HG03025 (cell line): ENCODE results near the gene AQP9.

ENCODE experiments used
- ATAC-seq: cut with Tn5 transposase; IDR thresholded peaks from one replicate; pipeline ENCODE4 v1.9.1; 2021; ENCODE audit warnings: mild to moderate bottlenecking, moderate library complexity; ENCODE audit not compliant: unreplicated experiment, low FRiP score

Gene AQP9

DNA sequence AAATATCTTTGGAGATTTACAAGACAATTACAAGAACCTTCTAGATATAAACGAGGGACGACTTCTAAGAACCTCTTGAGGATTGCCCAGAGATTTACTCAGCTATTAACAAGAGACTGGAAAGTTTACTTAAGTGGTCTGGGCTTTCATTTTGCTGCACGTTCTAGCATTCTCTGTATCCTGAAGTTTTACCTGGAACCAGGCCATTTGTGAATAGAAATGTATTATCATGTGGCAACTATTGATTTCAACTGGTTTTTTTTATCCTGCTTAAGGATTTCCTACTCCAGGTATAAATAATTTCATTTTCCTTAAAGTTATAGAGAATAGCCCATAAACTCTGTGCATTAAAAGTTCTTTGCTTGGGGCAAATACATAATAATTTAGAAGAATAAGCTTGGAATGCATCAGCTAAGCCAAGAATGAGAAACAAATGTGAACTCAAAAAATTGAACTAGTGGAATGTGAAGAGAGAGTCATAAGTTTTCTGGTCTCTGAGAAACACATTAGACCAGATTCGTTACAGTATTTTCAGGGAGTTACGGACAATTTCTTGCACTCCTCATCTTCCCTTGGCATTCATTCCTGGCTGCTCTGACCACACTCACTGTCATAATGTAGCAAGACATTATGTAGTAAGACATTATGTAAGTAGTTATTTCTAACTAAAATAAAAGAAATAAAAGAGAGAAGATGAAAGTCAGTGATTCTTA is 1.3 kb downstream of the AQP9 start:
- no peak for ATAC-seq

DNA sequence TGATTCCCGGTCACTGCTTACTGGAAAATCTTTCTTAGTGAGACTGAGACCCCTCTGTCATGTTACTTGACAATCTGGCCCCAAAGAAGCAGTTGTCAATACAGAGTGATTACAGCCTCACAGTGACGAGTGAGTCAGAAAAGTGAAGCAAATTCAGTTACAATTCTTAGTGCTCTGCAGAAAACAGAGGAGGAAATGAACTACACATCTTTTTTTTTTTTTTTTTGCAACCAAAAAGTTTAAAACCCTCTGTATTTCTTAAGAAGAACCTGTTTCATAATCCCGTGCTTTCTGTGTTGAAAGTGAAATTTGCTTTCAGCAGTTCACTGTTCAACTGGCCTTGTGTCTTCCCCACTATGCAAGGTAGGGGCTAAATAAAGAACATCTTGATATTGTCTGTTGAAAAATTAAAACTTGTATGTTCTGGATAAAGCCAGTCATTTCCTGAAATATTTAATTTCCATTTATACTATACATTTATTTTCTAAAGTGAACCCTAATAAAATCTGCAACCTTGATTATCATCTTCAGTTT is 1.9 kb downstream of the AQP9 start:
- ATAC-seq: no peak

DNA sequence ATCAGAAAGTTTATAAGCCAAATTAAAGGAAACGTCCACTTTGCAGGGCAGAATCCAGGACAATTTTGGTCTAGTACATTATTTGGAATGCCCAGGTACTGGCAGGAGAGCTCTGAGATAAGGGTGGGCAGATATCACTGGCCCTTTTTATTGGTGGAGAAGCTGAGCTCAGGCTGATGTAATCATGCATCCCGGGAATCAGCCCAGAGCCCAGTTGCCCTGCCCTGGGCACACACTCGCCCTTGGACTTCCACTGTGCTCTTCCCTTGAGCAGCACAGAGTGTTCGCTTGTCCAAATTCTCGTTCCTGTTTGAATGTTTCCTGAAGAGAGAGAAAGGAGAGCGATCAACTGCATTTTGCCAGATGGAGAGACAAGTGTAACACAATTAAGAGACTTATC is 3.7 kb downstream of the AQP9 start:
- no peak for ATAC-seq

DNA sequence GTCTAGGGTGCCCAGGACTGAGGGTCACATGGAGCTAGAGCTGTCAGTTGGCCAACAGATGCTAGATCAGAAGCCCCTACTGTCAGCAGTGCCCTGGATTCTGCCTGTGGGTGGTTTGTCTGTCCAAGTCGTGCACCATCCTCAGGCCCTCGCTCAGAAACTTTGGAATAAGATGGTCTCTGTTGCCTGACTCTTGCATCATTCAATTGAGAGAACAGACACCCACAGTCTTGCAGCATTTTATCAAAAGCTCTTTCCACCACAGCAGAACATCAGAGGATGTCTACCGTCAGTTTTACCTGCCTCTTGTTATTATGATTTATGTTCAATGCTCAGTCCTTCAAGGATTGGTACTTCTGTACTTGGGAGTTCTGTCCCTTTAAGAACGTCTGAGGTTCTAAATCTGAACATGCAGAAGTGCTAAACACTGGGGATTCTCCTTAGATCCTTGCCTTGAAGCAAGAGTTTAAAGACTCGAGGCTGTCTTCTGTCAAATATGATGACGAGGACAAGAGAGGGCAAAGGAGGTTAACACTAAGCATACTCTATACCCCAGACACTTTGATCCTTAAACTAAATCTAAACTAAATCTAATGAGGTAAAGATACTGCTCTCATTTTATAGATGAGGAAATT is 4.8 kb downstream of the AQP9 start:
- ATAC-seq: no peak

DNA sequence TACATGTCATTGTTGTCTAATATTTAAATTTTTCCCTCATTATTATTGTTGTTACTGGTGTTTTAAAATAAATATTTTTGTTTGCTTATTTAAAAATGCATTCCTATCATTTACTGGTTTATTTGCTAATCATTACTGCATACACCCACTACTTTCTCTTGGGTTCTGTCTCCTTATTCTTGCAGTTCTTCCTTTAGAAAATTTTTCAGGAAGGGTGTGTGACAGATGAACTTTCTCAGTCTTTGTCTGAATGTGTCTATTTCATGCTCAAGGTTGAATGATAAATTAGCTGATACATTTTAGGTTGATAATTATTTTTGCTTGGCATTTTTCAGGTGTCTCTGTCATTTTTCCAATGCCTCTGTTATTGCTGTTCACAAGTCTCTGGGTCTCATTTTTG is 7.4 kb downstream of the AQP9 start:
- ATAC-seq: no peak

DNA sequence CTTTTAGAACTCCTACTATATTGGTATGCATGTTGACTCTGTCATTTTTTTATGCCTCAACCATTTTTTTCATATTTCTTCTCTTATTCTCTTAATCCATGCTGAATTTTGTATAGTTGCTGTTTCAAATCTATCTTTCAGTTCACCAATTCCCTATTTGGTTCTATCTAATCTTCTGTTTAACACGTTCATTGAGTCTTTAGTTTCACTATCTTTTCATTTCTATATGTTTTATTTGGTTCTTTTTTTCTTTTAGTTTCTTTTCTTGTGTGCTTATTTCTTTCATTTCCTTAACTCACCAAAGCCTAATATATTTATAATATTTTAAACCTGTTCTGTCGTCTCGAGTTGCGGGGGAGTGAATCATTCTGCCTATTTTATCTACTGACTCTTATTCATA is 8.0 kb downstream of the AQP9 start:
- ATAC-seq: no peak

DNA sequence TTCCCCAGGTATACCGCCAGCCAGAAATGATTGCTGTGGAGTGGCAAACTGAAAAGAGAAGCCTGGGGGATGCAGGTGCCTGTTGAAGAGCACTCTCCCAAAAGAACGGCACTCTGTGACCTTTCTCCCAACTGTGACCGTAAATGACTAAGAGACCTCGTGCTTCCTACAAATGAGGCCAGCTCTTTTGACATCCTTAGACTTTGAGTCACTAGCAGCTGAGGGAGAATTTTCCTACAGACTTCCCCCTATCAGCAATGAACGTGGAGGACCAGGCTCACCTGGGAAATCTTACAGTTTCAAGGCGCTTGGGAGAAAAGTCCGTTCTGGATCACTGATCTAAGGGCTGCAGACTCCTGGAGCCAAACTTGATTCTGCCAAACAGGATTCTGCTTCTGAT is 8.6 kb downstream of the AQP9 start:
- ATAC-seq: no peak

DNA sequence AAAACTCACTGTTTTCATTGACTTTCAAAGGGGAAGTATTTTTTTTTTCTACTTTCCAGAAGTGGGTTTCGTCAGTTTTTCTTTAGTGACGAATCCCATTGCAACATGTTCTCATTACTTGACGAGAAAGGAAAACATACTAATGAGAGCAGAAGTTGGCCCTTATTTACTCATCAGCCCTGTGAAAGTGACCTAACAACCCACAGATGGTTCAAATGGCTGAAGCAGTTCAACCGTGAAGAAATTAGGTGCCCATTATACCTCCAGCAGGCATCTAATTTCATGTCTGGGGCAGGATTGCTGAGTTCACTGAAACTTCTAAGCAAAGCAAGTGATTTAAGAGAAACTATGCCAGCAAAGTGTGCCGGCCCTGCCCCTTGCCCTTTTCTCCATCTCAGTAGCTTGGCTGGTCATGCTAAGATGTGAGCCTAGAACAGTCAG is 9.0 kb downstream of the AQP9 start:
- ATAC-seq: no peak

DNA sequence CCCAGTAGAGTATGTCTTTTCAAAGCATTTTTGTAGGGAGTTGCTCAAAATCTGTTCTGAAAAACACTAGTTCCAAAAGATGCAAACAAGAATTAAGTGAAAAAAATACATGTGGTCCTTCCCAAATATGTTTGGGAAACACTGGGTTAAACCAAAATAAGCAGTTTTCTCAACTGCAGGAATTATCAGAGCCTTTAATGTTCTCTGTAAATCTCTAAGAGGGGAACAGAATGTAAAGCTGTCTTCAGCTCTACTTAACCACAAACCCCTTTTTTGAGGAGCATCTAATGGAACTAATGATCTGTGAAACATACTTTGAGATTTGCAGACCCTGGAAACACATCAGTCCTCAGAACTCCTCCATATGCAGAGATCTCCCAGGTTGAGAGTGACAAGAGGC is 9.9 kb downstream of the AQP9 start:
- no peak for ATAC-seq

DNA sequence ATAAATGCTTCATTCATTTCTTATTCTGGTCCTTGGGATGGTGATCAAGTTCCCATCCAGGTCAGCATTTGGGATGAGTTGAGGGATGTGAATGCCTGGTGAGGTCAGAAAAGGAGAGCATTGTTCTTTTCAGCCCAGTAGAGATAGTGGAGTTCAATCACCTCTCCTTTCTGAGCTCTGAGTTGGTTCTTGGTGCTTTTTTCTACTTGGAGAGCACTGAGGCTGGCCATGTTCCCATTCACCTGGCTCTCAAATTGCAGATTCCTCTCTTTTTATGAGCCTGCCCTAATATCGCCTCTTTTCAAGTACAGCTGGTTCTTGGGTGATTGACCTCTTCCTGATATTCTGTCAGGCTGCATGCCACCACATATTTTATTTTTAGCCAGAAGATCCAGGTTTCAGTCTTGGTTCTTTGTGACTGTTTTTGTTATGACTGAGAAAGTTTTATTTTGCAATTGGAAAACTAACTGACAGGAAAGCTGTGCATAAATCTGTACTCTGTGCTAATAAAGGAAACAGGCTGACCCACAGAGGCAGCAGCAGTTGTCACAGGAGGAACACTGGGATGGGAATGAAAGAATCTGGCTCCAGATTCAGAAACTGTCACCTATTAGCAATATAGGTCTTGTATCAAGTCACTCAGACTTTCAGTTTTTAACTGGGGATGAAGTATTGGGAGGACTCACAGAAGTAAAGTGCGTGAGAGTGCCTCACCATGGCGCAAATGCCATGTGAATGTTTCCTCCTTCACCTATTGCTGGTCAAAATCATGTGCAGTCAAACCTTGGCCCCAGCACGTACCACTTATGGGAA is 10.7 kb downstream of the AQP9 start:
- no peak for ATAC-seq

DNA sequence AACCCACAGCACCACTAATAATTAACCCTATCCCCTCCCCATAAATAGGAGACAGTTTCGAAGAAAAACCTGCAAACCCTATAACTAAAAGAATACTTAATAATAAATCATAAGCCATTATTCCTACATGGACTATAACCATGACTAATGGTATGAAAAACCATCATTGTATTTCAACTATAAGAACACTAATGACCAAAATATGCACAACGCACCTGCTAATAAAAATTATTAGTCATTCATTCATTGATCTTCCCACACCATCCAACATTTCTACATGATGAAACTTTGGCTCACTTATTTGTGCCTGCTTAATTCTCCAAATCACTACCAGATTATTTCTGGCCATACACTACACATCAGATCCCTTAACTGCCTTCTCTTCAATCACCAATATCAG is 16.6 kb downstream of the AQP9 start:
- no peak for ATAC-seq

DNA sequence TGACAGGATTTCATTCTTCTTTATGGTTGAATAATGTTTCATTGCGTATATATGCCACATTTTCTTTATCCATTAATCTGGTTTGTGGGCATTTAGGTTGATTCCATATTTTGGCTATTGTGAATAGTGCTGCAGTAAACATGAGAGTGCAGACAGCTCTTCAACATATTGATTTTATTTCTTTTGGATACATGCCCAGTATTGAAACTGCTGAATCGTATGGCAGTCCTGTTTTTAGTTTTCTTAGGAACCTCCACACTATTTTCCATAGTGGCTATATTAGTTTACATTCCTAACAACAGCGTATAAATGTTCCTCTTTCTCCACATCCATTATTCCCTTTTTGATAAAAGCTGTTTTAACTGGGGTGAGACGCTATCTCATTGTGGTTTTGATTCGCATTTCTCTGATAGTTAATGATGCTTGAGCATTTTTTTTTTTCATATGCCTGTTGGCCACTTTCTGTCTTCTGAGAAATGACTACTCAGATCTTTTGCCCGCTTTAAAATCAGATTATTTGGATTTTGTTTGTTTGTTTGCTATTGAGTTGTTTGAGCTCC is 21.7 kb downstream of the AQP9 start:
- ATAC-seq: no peak

DNA sequence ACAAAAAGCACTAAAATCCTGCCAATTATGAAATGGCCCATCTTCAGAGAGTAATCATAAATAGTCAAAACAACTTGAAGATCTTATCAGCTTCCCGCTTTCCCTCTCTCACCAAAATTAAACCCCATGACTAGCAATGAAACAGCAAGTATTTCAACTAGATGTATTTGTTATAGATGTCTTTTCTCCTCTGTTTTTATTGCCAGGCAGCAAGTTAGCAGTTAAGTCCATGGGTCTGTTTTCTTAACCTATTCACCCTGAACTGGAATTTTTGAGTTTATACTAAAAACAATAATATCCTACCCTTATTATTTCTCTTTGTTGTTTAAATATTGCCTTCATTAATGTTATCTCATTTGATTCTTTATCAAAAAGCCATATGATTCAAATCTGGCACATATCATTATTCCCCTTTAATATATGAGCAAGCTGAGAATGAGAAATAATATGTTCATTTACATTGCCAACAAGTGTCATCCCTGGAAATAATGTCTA is 23.3 kb downstream of the AQP9 start:
- ATAC-seq: no peak

DNA sequence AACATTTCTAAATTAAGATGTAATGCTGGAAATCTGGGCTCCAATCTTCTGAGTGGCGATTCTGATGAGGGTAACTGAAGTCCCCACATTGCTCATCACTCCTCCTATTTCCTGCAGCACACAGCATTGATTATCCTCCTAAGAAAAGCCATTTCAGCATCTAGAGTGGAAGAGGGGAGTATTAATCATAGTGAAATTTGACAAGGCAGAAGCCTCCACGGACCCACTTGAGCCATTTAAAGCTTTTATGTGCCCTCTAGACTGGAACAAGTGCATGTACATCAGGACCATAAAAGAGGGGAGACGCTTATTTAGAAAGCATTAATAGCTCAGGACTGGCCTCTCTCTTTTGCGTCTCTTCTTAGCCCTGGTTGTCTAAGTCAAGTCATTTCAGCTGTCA is 25.8 kb downstream of the AQP9 start:
- ATAC-seq: no peak

DNA sequence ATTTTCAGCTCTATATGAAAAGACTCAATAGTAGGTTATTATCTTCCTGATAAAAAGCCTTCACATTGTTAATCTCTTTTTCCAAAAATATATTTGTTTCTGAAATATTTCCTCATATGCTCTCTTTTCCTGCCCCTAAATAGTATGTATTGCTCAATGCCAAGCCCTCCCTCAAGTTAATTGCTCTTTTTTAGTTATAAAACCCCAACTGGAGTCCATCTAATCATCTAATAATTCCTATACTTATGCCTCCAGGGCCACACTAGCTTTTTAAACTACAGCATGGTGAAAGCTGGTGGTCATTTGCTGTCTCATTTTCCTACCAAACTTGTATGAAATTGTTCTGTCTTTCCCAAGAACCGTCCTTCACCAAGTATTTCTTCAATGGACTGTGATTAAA is 26.7 kb downstream of the AQP9 start:
- ATAC-seq: no peak

DNA sequence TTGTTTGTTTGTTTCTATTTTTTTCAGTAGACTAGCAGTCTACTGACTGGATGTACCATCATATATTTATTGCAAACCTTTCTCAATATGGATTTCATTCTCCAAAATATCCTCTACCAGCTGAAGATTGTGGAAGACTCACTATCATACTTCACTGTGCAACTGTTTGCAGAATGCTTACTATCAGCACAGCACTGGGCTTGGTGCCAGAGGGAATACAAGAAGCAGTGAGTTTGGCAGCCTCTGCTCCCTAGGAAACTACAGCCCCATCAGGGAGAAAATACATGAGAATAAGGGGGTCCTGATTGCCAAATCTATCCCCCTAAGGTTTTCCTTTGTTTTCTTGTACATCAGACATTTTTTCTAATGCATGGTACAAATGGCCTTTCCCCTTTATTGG is 27.5 kb downstream of the AQP9 start:
- ATAC-seq: no peak

DNA sequence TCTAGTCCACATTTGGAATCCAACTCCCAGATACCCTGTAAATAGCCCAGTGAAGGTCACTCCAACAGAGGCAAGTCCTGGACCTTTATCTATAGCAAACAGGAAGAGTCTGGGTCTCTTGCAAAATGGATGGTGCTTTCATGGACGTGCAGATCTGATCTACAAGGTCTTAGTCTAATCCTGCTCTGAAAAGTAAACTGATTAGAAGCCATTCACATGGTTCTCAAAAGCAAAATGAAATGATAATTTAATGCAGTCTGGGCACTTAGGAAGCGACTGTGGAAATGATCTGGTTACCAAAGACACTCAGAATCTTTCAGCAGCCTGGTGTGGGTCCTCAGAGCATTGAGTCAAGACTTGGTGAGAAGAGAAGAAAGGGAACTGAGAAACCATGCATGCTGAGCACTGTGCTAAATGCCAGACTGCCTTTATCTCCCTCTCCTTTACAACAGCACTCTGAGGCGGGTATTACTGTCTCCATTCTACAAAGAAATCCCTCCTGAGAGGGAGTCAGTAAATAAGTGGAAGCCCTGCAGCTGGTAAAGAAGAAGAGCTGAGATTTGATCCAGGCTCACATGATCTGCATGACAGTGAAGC is 29.0 kb downstream of the AQP9 start:
- ATAC-seq: peak; percentile 47

DNA sequence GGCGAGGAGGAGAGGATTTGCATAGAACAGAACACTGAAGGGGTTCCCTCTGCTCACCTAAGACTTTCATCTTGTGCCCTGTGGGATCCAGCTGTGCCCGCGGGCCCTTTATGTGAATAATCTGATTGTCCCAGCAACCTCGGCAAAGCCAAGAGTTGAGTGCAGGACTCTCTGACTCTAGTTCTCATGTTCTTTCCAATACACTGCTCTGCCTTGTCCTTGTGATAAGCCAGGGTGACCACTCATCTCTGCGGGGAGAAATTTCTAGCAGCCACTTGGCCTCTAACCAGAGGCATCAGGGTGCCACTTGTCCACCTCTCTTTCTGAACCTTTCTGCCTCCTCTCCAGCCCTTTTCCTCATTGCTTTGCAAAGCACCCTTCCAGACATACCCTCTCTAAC is 31.8 kb downstream of the AQP9 start:
- no peak for ATAC-seq

DNA sequence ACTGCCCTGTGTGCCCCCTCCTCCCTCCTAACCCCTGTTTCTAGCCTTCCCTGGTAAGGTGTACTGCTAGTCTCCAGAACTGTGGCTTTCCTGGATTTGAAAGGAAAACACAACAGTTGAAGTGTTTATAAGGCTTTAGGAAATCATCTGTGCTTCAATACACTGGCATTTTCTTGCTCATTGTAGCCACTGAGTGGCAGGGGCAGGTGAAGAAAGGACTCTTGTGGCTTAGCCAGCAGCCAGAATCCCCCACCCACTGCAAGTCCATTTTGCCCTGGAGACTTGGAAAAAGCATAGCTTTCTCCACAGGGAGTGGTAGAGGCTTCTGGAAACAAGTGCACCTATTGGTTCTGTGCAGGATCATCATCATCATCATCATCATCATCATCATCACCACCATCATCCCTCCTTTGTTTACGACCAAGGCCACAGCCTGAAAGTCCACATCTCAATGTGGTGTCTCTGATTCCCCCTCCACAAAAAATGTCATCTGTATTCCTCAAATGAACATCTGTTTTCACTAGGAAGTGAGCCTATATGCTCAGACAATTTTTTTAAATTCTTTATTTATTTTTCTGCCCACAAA is 33.4 kb downstream of the AQP9 start:
- no peak for ATAC-seq

DNA sequence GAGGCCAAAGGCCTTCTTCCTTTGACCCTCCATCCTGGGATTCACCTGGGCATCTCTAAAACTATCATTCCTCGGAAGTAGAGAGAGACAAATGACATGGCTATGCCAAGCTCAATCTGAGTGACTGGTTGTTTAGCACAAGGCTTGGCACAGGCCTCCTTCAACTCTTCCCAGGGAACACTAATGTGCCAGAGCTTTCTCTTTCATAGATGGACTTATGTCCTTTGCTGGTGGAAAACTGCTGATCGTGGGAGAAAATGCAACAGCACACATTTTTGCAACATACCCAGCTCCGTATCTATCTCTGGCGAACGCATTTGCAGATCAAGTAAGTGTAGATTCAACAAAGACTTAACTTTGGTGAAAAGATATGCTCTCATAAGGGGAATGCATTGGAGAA is 36.5 kb downstream of the AQP9 start:
- ATAC-seq: no peak
